ENCODE data around the gene PGLYRP1.

The PGLYRP1 gene

DNA sequence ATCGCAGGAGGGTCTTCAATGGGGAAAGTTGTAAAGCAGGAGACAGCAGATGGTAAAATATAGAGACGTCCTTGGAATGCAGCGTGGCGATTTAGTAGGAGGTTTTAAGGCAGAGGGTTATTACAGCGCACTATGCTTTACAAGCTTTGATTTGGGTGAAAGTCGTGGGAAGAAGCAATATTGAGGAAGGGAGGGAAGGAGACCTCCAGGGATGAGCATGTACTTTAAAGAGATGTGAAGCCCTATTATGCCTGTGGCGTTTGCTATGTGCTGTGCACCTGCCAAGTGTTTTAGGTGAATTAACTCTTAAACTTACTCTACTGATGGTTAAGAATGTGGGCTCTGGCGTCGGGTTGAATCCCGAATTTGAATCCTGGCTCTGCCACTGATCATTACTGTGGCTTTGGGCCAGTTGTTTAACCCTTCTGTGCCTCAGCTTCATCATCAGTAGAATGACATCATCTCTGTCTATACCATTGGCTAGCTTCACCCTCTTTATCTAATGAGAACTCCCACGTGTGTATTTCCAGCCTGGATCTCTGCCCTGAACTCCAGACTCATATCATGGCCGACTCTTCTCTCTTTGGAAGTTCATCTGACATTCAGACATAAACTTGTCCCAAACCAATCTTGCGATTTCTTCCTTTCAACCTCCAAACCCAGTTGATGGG is 27.0 kb downstream of the PGLYRP1 start:
- Mint-ChIP-seq H3K27me3 (no peaks in the 10 kb centered on the region), H3K27ac (no peak overlapping the region), H3K9me3 (no peaks in the 10 kb centered on the region), H3K4me1 (peaks cover 46% of the 10 kb centered on the region), H3K4me3 (no peak overlapping the region)
- no peak for DNase-seq
- ATAC-seq: no peak

DNA sequence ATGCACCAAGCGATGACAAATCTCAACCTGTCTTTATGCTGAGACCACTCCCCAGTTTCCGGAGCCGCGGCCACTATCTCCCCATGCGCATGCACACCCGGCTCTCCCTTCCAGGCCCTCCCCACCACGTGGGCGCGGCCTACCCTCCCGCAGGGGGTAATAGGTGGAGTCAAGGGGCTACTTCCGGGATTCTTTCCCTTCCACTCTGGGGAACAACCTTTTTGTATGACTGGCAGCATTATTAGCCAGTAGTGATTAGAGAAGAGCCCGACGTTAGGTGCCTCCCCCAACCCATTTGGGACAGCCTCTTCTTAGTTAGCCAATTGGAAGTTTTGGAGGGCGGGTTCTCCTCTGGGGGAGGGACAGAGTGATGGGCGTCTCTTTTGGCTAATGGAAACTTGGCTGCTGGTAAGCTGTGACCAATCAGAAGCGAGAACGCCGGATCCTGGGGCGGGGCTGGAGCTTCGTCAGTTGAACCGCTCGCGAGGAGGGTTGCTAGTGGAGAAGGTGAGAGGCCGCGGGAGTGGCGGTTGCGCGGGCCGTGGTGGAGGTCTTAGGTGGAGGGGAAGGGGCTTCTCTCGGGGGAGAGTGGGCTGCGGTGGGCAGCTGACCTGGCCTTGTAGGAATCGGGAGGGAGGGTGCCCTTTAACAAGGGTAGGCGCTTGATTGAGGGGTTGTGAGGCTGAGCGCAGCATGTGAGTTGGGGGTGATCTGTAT is 27.7 kb downstream of the PGLYRP1 start, which contains the start of gene CCDC61:
TSS of gene CCDC61 (plus strand) at position 470 of the 717 bp plus-strand sequence. CDS start 7,552 bp downstream, outside the sequence.
- H3K27ac Mint-ChIP-seq: no peak within 1 kb of the TSS
- H3K4me3 Mint-ChIP-seq: no peak within 1 kb of the TSS
- H3K4me1 Mint-ChIP-seq: peaks cover 39% of the 10 kb centered on the region
- no peaks in the 10 kb centered on the region for H3K9me3 Mint-ChIP-seq
- peak; percentile 98 for DNase-seq
- ATAC-seq: peak; percentile 97
- peaks cover 6% of the 10 kb centered on the region for H3K27me3 Mint-ChIP-seq

DNA sequence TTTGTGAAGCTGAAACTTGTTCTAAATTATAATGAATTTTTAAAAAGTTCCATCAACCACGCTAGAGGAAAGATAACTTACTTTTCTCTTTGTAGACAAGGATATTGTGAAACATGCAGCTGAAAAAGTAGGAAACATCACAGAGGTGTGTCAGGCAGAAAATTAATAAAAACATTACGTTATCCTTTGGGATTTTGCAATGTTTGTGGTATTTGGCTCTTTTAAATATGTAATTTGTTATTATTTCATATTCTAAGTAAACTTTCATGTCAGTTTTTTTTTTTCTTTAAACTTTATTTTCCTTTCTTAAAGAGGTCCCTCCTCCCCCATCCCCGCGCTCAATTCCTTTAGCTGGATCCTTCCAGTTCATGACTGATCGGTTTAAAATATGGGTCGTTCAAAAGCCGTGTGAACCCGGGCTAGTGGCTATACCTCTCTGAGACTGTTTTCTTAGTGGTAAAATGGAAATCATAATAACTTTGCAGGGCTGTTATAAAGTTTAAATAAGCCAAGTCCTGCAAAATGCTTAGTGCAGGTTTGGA is 28.3 kb downstream of the PGLYRP1 start:
- no peaks in the 10 kb centered on the region for H3K9me3 Mint-ChIP-seq
- peak; percentile 21 for ATAC-seq
- DNase-seq: no peak
- H3K27ac Mint-ChIP-seq: no peak overlapping the region
- H3K27me3 Mint-ChIP-seq: peaks cover 13% of the 10 kb centered on the region
- H3K4me1 Mint-ChIP-seq: peaks cover 33% of the 10 kb centered on the region
- H3K4me3 Mint-ChIP-seq: no peak overlapping the region

DNA sequence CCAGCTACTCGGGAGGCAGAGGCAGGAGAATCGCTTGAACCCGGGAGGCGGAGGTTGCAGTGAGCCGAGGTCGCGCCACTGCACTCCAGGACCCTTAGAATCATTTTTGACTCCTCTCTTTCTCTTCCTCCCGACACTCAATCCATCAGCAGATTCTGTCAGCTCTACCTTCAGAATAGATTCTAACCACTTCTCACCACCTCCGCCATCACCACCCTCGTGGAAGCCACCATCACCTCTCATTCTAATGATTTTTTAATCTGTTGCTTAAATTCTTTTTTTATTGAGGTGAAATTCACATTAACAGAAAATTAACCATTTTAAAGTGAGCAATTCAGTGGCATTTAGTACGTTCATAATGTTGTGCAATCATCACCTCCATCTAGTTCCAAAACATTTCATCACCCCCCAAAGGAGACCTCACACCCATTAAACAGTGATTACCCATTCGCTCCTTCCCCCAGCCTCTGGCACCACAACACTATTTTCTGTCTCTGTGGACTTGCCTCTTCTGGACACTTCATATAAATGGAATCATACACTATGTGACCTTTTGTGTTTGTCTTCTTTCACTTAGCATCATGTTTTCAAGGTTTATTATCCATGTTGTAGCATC is 32.6 kb downstream of the PGLYRP1 start:
- ATAC-seq (no peak), DNase-seq (no peak)
- no peaks in the 10 kb centered on the region for H3K9me3 Mint-ChIP-seq
- H3K27me3 Mint-ChIP-seq: peaks cover 18% of the 10 kb centered on the region
- H3K4me3 Mint-ChIP-seq: no peak overlapping the region
- H3K27ac Mint-ChIP-seq: no peak overlapping the region
- H3K4me1 Mint-ChIP-seq: peaks cover 6% of the 10 kb centered on the region

DNA sequence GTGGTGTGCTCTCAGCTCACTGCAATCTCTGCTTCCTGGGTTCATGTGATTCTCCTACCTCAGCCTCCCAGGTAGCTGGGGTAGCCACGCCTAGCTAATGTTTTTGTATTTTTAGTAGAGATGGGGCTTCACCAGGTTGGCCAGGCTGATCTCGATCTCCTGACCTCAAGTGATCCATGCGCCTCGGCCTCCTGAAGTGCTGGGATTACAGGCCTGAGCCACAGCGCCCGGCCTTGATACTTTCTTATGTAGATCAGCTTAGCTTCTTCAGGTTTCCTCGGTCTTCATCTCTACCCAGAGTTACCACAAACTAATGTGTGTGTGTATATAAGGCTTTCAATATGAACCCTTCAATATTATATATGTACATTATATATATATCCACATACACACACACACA is 37.5 kb downstream of the PGLYRP1 start:
- H3K27ac Mint-ChIP-seq: no peak overlapping the region
- DNase-seq: no peak
- H3K4me1 Mint-ChIP-seq: peaks cover 6% of the 10 kb centered on the region
- no peaks in the 10 kb centered on the region for H3K9me3 Mint-ChIP-seq
- H3K27me3 Mint-ChIP-seq: peaks cover 27% of the 10 kb centered on the region
- no peak for ATAC-seq
- H3K4me3 Mint-ChIP-seq: no peak overlapping the region

DNA sequence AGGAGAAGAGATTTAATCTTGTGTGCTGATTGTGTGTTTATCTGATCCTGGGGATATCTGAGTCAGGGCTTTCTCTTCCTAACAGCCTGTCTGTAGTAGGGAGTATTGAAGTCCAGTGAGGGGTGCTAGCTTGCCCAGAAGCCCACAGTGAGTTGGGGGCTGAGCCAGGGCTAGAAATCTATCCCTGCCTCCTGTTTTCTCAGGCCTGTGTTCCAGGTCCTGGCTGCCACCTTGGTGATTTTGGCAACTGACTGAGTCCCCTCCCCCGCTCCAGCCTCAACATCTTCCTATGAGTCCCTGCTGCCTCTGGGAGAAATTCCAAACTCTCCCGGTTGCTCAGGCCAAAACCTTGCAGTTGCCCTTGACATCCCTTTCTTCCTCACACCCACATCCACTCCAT is 41.5 kb downstream of the PGLYRP1 start:
- DNase-seq (no peak), ATAC-seq (no peak)
- peaks cover 38% of the 10 kb centered on the region for H3K27me3 Mint-ChIP-seq
- H3K27ac Mint-ChIP-seq: no peak overlapping the region
- no peaks in the 10 kb centered on the region for H3K4me1 Mint-ChIP-seq
- H3K9me3 Mint-ChIP-seq: no peaks in the 10 kb centered on the region
- no peak overlapping the region for H3K4me3 Mint-ChIP-seq

DNA sequence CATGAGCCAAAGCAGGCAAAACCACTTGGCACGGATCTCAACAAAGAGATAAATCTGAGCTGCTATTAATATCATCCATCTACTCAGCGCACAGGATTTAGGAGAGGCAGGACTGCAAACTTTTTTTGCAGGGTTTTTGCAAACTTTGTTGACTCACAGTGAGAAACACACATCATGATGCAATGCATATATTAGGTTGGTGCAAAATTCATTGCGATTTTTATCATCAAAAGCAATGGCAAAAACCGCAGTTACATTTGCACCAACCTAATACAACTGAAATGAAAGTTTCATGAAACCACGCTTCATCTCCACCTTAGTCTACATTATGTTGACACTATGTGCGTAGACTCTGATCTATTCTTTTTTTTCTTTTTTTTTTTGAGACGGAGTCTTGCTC is 44.7 kb downstream of the PGLYRP1 start:
- ATAC-seq (no peak), DNase-seq (no peak)
- H3K9me3 Mint-ChIP-seq: no peaks in the 10 kb centered on the region
- no peak overlapping the region for H3K4me3 Mint-ChIP-seq
- H3K4me1 Mint-ChIP-seq: peaks cover 5% of the 10 kb centered on the region
- H3K27me3 Mint-ChIP-seq: peaks cover 63% of the 10 kb centered on the region
- no peak overlapping the region for H3K27ac Mint-ChIP-seq

DNA sequence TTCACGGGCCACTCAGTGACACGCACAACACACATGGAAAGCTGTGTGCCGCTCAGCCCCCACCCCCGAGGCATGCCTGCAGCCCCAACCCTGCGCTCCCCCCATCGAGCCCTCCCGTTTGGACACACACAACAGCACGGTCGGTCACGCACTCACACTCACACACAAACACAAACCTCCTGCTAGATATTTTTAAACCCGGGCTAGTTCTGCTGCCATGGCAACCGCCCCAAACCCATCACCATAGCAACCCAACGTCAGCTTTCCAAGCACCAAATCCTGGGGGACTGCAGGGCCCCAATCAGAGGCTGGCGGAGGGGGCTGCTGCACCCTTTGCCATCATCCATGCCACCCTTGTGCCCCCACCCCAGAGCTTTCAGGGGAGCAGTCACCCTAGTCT is 46.7 kb downstream of the PGLYRP1 start:
- H3K4me1 Mint-ChIP-seq: peaks cover 23% of the 10 kb centered on the region
- no peak for ATAC-seq
- no peak overlapping the region for H3K4me3 Mint-ChIP-seq
- no peaks in the 10 kb centered on the region for H3K9me3 Mint-ChIP-seq
- peaks cover 72% of the 10 kb centered on the region for H3K27me3 Mint-ChIP-seq
- H3K27ac Mint-ChIP-seq: no peak overlapping the region
- DNase-seq: no peak

DNA sequence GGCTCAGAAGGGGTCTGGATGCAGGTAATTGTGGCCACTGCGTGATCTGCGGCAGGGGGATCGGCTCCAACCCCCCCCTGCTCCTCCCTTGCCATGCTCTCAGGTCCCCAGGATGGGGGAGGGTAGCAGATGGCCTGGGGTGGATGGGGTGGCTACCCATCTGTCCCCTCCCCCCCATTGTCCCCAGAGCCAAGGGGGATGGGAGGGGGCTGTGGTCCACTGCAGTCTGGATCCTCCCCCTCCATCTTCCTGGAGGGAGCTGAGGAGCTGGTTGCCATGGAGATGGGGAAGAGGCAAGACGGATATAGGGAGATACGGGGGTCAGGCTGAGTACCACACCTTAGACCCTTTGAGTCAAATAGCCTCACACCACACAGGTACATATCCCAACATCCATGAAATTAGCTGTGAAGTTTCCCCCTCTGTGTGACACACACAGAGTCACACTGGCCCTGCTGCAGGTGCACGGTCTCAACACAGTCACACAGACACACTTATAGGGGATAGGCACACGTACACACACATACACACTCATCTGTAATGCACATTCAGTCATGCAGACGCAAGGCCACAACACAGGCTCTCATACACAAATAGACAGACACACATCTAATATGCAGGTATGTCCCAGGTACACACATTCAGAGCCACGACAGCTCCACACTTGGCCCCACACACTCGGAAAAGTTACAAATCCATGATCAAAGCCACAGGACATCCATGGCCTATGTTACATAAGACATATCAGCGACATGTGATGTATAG is 47.4 kb downstream of the PGLYRP1 start:
- peaks cover 26% of the 10 kb centered on the region for H3K4me1 Mint-ChIP-seq
- no peak overlapping the region for H3K4me3 Mint-ChIP-seq
- peaks cover 75% of the 10 kb centered on the region for H3K27me3 Mint-ChIP-seq
- no peak for ATAC-seq
- no peak overlapping the region for H3K27ac Mint-ChIP-seq
- no peaks in the 10 kb centered on the region for H3K9me3 Mint-ChIP-seq
- DNase-seq: no peak

DNA sequence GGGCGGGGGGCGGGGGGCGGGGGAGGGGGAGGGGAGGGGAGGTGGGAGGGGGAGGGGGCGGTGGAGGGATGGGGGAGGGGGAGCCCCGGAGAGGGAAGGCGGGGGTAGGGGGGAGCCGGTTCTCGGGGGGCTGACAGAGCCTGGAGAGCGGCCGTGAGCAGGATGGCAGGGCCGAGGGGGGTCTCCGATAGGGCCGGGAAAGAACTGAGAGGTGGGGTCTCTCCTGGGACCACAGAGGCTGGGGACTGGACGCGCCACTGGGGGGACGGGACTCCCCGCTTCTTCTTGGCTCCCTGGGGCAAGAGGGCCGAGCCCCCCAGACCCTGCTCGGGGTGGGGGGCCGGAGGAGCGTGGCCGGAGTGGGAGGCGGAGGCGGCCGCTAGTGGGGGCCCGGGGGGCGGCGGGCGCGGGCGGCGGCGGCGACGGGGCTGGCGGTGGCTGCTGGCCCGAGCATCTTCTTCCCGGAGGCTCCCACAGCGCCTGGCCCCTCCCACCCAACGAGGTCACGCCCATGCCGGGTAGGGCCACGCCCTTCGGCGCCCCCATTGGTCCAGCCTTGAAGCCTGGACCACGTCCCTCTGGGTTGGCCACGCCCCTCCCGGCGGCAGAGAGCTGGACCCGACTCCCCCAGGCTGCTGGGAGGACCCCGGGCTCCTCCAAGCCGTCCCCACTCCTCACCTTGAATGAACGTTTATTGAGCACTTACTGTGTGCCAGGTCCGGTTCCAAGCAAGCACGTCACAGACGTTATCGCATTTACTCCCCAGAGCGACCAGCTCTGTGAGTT is 49.1 kb downstream of the PGLYRP1 start, which contains the start of gene NOVA2:
TSS of gene NOVA2 (minus strand) at position 313 of the 786 bp plus-strand sequence. CDS start 514 bp downstream, outside the sequence.
- no peaks in the 10 kb centered on the region for H3K9me3 Mint-ChIP-seq
- H3K4me3 Mint-ChIP-seq: peak within 1 kb of the TSS; percentile 7 to 51
- H3K4me1 Mint-ChIP-seq: peaks cover 26% of the 10 kb centered on the region
- DNase-seq (peak; percentile 36 to 46), ATAC-seq (peak; percentile 60)
- H3K27me3 Mint-ChIP-seq: peaks cover 85% of the 10 kb centered on the region
- no peak within 1 kb of the TSS for H3K27ac Mint-ChIP-seq

DNA sequence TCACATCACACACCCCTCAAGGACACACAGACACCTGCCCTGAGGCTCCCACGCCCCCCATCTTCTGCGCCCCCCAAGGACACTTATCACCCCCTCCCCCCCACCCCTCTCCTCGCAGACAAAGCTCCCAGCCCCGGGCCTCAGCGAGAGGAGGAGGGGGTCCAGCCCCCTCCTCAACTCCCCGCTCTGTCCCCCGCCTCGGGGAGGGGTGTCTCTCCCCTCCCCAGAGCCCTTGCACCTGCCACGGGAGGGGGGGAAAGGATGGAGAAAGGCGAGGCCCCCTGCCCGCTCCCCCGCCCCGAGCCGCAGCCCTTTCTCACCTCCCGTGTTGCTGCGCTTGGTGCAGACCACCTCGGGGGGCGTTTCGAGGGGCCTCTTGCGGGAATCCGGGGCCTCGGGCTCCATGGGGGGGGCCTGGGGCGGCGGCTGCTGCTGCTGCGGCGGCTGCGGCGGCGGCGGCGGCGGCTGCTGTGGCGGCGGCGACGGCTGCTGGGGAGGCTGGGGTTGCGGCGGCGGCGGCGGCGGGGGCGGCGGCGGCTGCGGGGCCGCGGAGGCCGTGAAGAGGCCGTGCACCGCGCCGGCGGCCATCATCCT is 49.8 kb downstream of the PGLYRP1 start:
- no peaks in the 10 kb centered on the region for H3K9me3 Mint-ChIP-seq
- peaks cover 26% of the 10 kb centered on the region for H3K4me1 Mint-ChIP-seq
- peaks cover 91% of the 10 kb centered on the region for H3K27me3 Mint-ChIP-seq
- DNase-seq: no peak
- ATAC-seq: no peak
- no peak overlapping the region for H3K27ac Mint-ChIP-seq
- peak overlapping the region in 1 of 2 donors; percentile 32 for H3K4me3 Mint-ChIP-seq

DNA sequence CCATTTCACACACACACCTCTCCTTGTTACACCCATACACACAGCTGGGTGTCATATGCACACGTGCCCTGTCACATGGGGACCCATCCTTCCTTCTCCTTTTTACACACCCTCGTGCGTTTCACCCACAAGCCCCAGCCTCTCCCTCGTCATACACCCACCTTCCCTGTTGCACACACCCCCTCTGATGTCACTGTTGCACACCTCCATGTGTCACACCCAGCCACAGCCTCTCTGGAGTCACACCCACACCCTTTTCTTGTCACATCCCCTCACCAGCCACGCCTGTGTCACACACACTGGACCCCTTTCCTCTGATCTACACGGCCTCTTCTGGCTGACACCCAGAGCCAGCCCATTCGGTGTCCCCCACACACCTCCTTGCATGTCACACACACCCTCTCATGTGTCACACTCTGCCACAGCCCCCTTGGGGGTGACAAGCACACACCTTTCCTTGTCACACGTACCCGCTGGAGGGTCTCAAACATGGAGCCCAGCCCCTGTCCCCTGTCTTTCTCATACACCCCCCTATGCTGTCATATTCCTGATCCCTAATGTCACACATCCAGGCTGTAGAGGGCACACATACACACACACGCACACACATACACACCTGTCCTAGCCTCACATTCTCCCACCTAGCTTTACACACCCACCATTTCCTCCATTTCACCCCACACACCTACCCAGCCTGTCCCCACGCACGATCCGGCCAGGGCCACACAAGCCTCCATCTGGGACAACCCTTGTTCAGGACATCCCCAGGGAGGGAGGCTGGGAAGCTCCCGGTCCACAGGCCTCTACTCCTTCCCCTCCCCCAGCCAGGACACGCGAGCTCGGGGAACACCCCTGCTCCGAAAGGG is 50.5 kb downstream of the PGLYRP1 start:
- H3K4me3 Mint-ChIP-seq: peak overlapping the region in 1 of 2 donors; percentile 32
- peak in 1 of 2 donors; percentile 20 for DNase-seq
- ATAC-seq: peak; percentile 56
- H3K4me1 Mint-ChIP-seq: peaks cover 26% of the 10 kb centered on the region
- H3K27me3 Mint-ChIP-seq: peaks cover 91% of the 10 kb centered on the region
- H3K9me3 Mint-ChIP-seq: no peaks in the 10 kb centered on the region
- H3K27ac Mint-ChIP-seq: no peak overlapping the region

DNA sequence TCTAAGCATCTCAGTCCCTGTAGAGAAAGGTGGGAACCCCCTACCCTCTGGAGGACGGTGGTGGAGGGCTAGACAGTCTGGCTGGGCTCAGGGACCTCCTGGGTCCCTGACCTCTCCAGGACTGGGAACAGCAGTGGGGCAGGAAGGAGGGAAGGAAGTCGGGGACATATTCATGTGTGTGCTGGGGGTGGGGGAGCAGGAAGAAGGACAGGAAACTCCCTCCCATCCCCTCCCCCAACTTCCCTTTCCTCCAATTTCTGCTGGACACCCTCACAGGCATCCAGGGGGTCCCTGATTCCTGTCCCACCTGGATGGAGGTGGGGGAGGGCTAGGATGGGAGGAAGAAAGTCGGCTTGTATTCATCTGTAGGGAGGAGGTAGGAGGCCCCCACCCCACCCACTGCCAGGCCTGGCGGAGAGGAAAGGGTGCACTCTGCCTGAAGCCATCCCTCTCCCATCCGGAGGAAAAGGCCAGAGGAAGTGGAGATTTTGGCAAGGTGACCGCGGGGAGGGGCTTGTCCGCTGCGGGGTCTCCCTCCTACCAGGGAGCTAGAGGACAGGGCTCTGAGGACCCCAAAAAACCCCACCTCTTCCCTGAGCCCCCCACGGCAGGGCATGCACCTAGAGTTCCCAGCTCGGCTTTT is 51.5 kb downstream of the PGLYRP1 start:
- DNase-seq (no peak), ATAC-seq (no peak)
- Mint-ChIP-seq H3K4me3 (no peak overlapping the region), H3K27me3 (peaks cover 86% of the 10 kb centered on the region), H3K9me3 (no peaks in the 10 kb centered on the region), H3K27ac (peak overlapping the region in 1 of 2 donors; percentile 44), H3K4me1 (peaks cover 26% of the 10 kb centered on the region)
